ENCODE measurements around the gene ADAMTSL1. TPM values are rescaled to one million over a fixed set of nuclear protein-coding genes. Genes with fewer than 3 reads are reported as not detected.
A peak's percentile ranks its signal among the peaks of the same experiment; 100 is the strongest.

The ADAMTSL1 gene
- total and polyA plus RNA-seq, 2 experiments from 2014 or later, result 2.3 to 5.0 TPM

DNA sequence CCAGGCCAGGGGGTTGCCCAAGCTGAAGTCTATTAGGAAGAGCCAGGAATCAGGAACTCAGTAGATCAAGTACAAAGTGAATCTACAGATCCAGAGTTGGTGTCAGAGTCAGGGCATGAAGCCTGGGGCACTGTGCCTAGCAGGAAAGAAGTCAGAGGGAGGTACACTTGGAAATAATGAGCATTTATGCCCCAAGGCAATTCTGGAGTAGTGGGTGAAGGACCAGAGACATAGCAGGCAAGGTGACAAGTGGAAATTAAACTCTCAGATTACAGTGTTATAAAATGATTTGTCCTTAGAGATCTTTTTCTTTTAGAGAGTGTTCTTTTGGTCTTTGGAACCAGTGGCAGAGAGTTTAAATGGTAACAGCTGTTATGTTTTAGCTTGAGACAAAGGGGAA lies 138.0 kb downstream of the ADAMTSL1 start:
- Histone ChIP-seq H4K20me1 (replicated peaks; ENCODE audit: insufficient read depth) (no peaks in the 10 kb centered on the region), H2AFZ (no peak overlapping the region), H3K36me3 (ENCODE audit: insufficient read depth) (no peaks in the 10 kb centered on the region), H3K27me3 (ENCODE audit: insufficient read depth) (no peaks in the 10 kb centered on the region), H3K4me3 (no peak overlapping the region), H3K4me2 (no peak overlapping the region), H3K27ac (ENCODE audit: low read depth) (no peak overlapping the region), H3K9me2 (ENCODE audit: insufficient read depth) (no peaks in the 10 kb centered on the region), H3F3A (replicated peaks; ENCODE audit: low read depth) (no peaks in the 10 kb centered on the region), H3K79me2 (replicated peaks; ENCODE audit: insufficient read depth) (no peaks in the 10 kb centered on the region), H3K4me1 (ENCODE audit: insufficient read depth) (peaks cover 4% of the 10 kb centered on the region; the same call in 1 of the 2 replicates)
- Mint-ChIP-seq H3K4me3 (no peak overlapping the region), H3K27me3 (ENCODE audit: insufficient read depth, low read depth, poor library complexity) (no peaks in the 10 kb centered on the region), H3K9me3 (no peaks in the 10 kb centered on the region; the same call in 2 of the 3 replicates), H3K36me3 (ENCODE audit: low read depth) (no peaks in the 10 kb centered on the region), H3K4me1 (peaks cover 4% of the 10 kb centered on the region; the same call in 2 of the 3 replicates), H3K27ac (peak overlapping the region; percentile 20; the same call in 1 of the 2 replicates)
- ATAC-seq (no peak), DNase-seq (ENCODE audit: low spot score) (no peak)
- TF ChIP-seq CREB1 (CRISPR knock-in tag; IDR thresholded peaks at IDR 0.05; ENCODE audit: low read depth), result no peak
- TF ChIP-seq ZNF114 (CRISPR knock-in tag; IDR thresholded peaks at IDR 0.05), result no peak
- TF ChIP-seq STAT1 (IDR thresholded peaks at IDR 0.05; ENCODE audit: unreplicated experiment), result no peak
- TF ChIP-seq ZNF331 (CRISPR knock-in tag; IDR thresholded peaks at IDR 0.05; ENCODE audit: low read depth), result no peak
- TF ChIP-seq, protein P1, sequence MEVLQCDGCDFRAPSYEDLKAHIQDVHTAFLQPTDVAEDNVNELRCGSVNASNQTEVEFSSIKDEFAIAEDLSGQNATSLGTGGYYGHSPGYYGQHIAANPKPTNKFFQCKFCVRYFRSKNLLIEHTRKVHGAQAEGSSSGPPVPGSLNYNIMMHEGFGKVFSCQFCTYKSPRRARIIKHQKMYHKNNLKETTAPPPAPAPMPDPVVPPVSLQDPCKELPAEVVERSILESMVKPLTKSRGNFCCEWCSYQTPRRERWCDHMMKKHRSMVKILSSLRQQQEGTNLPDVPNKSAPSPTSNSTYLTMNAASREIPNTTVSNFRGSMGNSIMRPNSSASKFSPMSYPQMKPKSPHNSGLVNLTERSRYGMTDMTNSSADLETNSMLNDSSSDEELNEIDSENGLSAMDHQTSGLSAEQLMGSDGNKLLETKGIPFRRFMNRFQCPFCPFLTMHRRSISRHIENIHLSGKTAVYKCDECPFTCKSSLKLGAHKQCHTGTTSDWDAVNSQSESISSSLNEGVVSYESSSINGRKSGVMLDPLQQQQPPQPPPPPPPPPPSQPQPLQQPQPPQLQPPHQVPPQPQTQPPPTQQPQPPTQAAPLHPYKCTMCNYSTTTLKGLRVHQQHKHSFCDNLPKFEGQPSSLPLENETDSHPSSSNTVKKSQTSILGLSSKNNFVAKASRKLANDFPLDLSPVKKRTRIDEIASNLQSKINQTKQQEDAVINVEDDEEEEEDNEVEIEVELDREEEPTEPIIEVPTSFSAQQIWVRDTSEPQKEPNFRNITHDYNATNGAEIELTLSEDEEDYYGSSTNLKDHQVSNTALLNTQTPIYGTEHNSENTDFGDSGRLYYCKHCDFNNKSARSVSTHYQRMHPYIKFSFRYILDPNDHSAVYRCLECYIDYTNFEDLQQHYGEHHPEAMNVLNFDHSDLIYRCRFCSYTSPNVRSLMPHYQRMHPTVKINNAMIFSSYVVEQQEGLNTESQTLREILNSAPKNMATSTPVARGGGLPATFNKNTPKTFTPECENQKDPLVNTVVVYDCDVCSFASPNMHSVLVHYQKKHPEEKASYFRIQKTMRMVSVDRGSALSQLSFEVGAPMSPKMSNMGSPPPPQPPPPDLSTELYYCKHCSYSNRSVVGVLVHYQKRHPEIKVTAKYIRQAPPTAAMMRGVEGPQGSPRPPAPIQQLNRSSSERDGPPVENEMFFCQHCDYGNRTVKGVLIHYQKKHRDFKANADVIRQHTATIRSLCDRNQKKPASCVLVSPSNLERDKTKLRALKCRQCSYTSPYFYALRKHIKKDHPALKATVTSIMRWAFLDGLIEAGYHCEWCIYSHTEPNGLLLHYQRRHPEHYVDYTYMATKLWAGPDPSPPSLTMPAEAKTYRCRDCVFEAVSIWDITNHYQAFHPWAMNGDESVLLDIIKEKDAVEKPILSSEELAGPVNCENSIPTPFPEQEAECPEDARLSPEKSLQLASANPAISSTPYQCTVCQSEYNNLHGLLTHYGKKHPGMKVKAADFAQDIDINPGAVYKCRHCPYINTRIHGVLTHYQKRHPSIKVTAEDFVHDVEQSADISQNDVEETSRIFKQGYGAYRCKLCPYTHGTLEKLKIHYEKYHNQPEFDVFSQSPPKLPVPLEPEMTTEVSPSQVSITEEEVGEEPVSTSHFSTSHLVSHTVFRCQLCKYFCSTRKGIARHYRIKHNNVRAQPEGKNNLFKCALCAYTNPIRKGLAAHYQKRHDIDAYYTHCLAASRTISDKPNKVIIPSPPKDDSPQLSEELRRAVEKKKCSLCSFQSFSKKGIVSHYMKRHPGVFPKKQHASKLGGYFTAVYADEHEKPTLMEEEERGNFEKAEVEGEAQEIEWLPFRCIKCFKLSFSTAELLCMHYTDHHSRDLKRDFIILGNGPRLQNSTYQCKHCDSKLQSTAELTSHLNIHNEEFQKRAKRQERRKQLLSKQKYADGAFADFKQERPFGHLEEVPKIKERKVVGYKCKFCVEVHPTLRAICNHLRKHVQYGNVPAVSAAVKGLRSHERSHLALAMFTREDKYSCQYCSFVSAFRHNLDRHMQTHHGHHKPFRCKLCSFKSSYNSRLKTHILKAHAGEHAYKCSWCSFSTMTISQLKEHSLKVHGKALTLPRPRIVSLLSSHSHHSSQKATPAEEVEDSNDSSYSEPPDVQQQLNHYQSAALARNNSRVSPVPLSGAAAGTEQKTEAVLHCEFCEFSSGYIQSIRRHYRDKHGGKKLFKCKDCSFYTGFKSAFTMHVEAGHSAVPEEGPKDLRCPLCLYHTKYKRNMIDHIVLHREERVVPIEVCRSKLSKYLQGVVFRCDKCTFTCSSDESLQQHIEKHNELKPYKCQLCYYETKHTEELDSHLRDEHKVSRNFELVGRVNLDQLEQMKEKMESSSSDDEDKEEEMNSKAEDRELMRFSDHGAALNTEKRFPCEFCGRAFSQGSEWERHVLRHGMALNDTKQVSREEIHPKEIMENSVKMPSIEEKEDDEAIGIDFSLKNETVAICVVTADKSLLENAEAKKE (CRISPR knock-in tag; IDR thresholded peaks at IDR 0.05), result no peak
- TF ChIP-seq, protein P2, sequence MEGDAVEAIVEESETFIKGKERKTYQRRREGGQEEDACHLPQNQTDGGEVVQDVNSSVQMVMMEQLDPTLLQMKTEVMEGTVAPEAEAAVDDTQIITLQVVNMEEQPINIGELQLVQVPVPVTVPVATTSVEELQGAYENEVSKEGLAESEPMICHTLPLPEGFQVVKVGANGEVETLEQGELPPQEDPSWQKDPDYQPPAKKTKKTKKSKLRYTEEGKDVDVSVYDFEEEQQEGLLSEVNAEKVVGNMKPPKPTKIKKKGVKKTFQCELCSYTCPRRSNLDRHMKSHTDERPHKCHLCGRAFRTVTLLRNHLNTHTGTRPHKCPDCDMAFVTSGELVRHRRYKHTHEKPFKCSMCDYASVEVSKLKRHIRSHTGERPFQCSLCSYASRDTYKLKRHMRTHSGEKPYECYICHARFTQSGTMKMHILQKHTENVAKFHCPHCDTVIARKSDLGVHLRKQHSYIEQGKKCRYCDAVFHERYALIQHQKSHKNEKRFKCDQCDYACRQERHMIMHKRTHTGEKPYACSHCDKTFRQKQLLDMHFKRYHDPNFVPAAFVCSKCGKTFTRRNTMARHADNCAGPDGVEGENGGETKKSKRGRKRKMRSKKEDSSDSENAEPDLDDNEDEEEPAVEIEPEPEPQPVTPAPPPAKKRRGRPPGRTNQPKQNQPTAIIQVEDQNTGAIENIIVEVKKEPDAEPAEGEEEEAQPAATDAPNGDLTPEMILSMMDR (conservative IDR thresholded peaks at IDR 0.05; ENCODE audit: low read depth in 2 of 2), result no peak
